GM12891 (cell line): ENCODE results near the gene BMPR1A.

Experiments used
- PAX5 ChIP-seq: IDR thresholded peaks from 2 replicates; pipeline ENCODE4 v1.6.1; 2011; ENCODE audit warnings: low read length, moderate library complexity, mild to moderate bottlenecking; ENCODE audit not compliant: insufficient read depth, severe bottlenecking
- POLR2A ChIP-seq: IDR thresholded peaks from 2 replicates; pipeline ENCODE4 v1.6.1; 2011; ENCODE audit warnings: low read depth, low read length, control low read depth
- POLR2AphosphoS5 ChIP-seq: IDR thresholded peaks from 2 replicates; pipeline ENCODE4 v1.6.1; 2011; ENCODE audit warnings: low read depth, low read length, control low read depth
- POU2F2 ChIP-seq: IDR thresholded peaks from 2 replicates; pipeline ENCODE4 v1.6.1; 2011; ENCODE audit warnings: low read depth, mild to moderate bottlenecking, control low read depth, low read length, moderate library complexity
- SPI1 ChIP-seq: IDR thresholded peaks from 2 replicates; pipeline ENCODE4 v1.6.1; 2011; ENCODE audit warnings: low read depth, low read length, control low read depth
- TAF1 ChIP-seq: IDR thresholded peaks from 2 replicates; pipeline ENCODE4 v1.6.1; 2011; ENCODE audit warnings: low read depth, low read length, control low read depth

GRCh38 chr10:86936661-86937501, 180.5 kb downstream of the BMPR1A start:
- TF ChIP-seq POLR2A (no peak), POLR2AphosphoS5 (no peak), TAF1 (no peak), PAX5 (no peak), POU2F2 (no peak), SPI1 (no peak)
